Trophoblast cell (in vitro differentiated cells and primary cell): ENCODE data around the gene CIAO2B.
"Not testable (repeated sequence)": the region's sequence is repeated elsewhere in the genome, so short reads cannot be mapped to it uniquely, and the experiment has no call there.

Experiments
- DNase-seq, 2 donors: peaks; one replicate each; pipeline ENCODE4 v3.0.0-alpha.2; 2016
- H2AFZ ChIP-seq: 2 replicates; pipeline ENCODE4 v1.6.1; 2013; ENCODE audit warnings: low read length, moderate library complexity, mild to moderate bottlenecking; ENCODE audit not compliant: insufficient read depth, poor library complexity
- H2AK5ac ChIP-seq: 2 replicates; pipeline ENCODE4 v1.6.1; 2013; ENCODE audit warnings: mild to moderate bottlenecking, low read length
- H2BK120ac ChIP-seq: 2 replicates; pipeline ENCODE4 v1.6.1; 2013; ENCODE audit warnings: low read length, mild to moderate bottlenecking, moderate library complexity; ENCODE audit not compliant: insufficient read depth, poor library complexity
- H2BK12ac ChIP-seq: 2 replicates; pipeline ENCODE4 v1.6.1; 2013; ENCODE audit warnings: mild to moderate bottlenecking, low read length, moderate library complexity
- H2BK5ac ChIP-seq: 2 replicates; pipeline ENCODE4 v1.6.1; 2013; ENCODE audit warnings: low read length, low read depth, moderate library complexity, mild to moderate bottlenecking; ENCODE audit not compliant: poor library complexity
- H3K14ac ChIP-seq: 2 replicates; pipeline ENCODE4 v1.6.1; 2013; ENCODE audit warnings: mild to moderate bottlenecking, low read length
- H3K18ac ChIP-seq: 2 replicates; pipeline ENCODE4 v1.6.1; 2013; ENCODE audit warnings: mild to moderate bottlenecking, low read length
- H3K23ac ChIP-seq: 2 replicates; pipeline ENCODE4 v1.6.1; 2013; ENCODE audit warnings: low read length
- H3K27ac ChIP-seq: 2 replicates; pipeline ENCODE4 v1.5.1; 2013; ENCODE audit warnings: low read depth, mild to moderate bottlenecking, inconsistent platforms, low read length, moderate library complexity
- H3K27me3 ChIP-seq: 2 replicates; pipeline ENCODE4 v1.6.1; 2013; ENCODE audit warnings: inconsistent platforms, mild to moderate bottlenecking, low read length, moderate library complexity; ENCODE audit not compliant: insufficient read depth
- H3K36me3 ChIP-seq, 2 experiments: 1 replicate in 1 of 2; 2 replicates in 1 of 2; pipeline ENCODE4 v1.6.1; 2013; ENCODE audit warnings: low read length in 2 of 2, mild to moderate bottlenecking in 2 of 2, moderate library complexity in 1 of 2; ENCODE audit not compliant: insufficient read depth in 2 of 2, control insufficient read depth in 1 of 2
- H3K4ac ChIP-seq: 2 replicates; pipeline ENCODE4 v1.6.1; 2013; ENCODE audit warnings: low read depth, mild to moderate bottlenecking, low read length, moderate library complexity
- H3K4me1 ChIP-seq, 2 experiments: 1 replicate in 1 of 2; 2 replicates in 1 of 2; pipeline ENCODE4 v1.6.1; 2013; ENCODE audit warnings: low read length in 2 of 2, mild to moderate bottlenecking in 2 of 2, moderate library complexity in 1 of 2; ENCODE audit not compliant: insufficient read depth in 2 of 2, control insufficient read depth in 1 of 2
- H3K4me2 ChIP-seq: 2 replicates; pipeline ENCODE4 v1.6.1; 2013; ENCODE audit warnings: inconsistent platforms, mild to moderate bottlenecking, low read length, moderate library complexity
- H3K4me3 ChIP-seq: 2 replicates; pipeline ENCODE4 v1.5.1; 2013; ENCODE audit warnings: mild to moderate bottlenecking, low read depth, low read length, inconsistent platforms
- H3K79me1 ChIP-seq: one replicate; pipeline ENCODE4 v1.6.1; 2013; ENCODE audit warnings: low read length
- H3K79me2 ChIP-seq: 2 replicates; pipeline ENCODE4 v1.6.1; 2013; ENCODE audit warnings: low read length, mild to moderate bottlenecking; ENCODE audit not compliant: control insufficient read depth, insufficient read depth, poor library complexity
- H3K9ac ChIP-seq: 2 replicates; pipeline ENCODE4 v1.6.1; 2013; ENCODE audit warnings: mild to moderate bottlenecking, low read length
- H3K9me3 ChIP-seq: 2 replicates; pipeline ENCODE4 v1.6.1; 2013; ENCODE audit warnings: low read depth, mild to moderate bottlenecking, control low read depth, inconsistent platforms, low read length; ENCODE audit not compliant: insufficient read depth
- H4K12ac ChIP-seq: 2 replicates; pipeline ENCODE4 v1.6.1; 2013; ENCODE audit warnings: low read depth, mild to moderate bottlenecking, low read length, moderate library complexity
- H4K8ac ChIP-seq: 2 replicates; pipeline ENCODE4 v1.6.1; 2013; ENCODE audit warnings: low read depth, mild to moderate bottlenecking, low read length, moderate library complexity
- H4K91ac ChIP-seq: one replicate; pipeline ENCODE4 v1.6.1; 2013; ENCODE audit warnings: low read depth, mild to moderate bottlenecking, low read length, moderate library complexity
- WGBS: extraction: QIAGEN DNeasy Blood & Tissue Kit; methylation state at CpG from one replicate; pipeline ENCODE4 v1.1.7; 2013; ENCODE audit warnings: missing lambda C conversion rate; ENCODE audit not compliant: insufficient read length, insufficient coverage; ENCODE audit errors: extremely low coverage; 5-methylcytosine and 5-hydroxymethylcytosine counted together

The CIAO2B gene

GRCh38 chr16:66896682-66897081 is 37.5 kb downstream of the CIAO2B start:
- not testable (repeated sequence) for H3K23ac ChIP-seq, H2BK5ac ChIP-seq, H3K4ac ChIP-seq, H4K12ac ChIP-seq, H2AK5ac ChIP-seq, H3K14ac ChIP-seq, H2AFZ ChIP-seq, DNase-seq, H3K4me1 ChIP-seq, H3K4me3 ChIP-seq, H3K4me2 ChIP-seq, H3K18ac ChIP-seq, H3K27ac ChIP-seq, H2BK120ac ChIP-seq, H3K79me2 ChIP-seq, H2BK12ac ChIP-seq, H3K9me3 ChIP-seq, H4K8ac ChIP-seq, H3K36me3 ChIP-seq, H3K79me1 ChIP-seq, H3K27me3 ChIP-seq, H4K91ac ChIP-seq, H3K9ac ChIP-seq
- WGBS: no CpG with 5 or more reads among the region's 5 CpGs

GRCh38 chr16:66895999-66896398 is 38.2 kb downstream of the CIAO2B start:
- no peak overlapping the region for H3K9ac ChIP-seq
- H3K18ac ChIP-seq: no peak overlapping the region
- H2BK5ac ChIP-seq: no peak overlapping the region
- DNase-seq: no peak
- no peak overlapping the region for H2AK5ac ChIP-seq
- no peak overlapping the region for H4K12ac ChIP-seq
- no peak overlapping the region for H2AFZ ChIP-seq
- WGBS: no CpG with 5 or more reads among the region's 3 CpGs
- H3K36me3 ChIP-seq: peaks cover 2 to 5% of the 10 kb centered on the region in 2 experiments
- no peaks in the 10 kb centered on the region for H3K79me1 ChIP-seq
- H3K27me3 ChIP-seq: no peaks in the 10 kb centered on the region
- H3K4me2 ChIP-seq: no peak overlapping the region
- H3K23ac ChIP-seq: no peak overlapping the region
- H3K27ac ChIP-seq: no peak overlapping the region
- H4K91ac ChIP-seq: no peak overlapping the region
- peaks cover 5 to 8% of the 10 kb centered on the region in 2 experiments for H3K4me1 ChIP-seq
- no peak overlapping the region for H2BK12ac ChIP-seq
- H3K14ac ChIP-seq: no peak overlapping the region
- H3K4me3 ChIP-seq: peak overlapping the region; percentile 20
- no peaks in the 10 kb centered on the region for H3K79me2 ChIP-seq
- no peak overlapping the region for H4K8ac ChIP-seq
- H3K9me3 ChIP-seq: peaks cover 2% of the 10 kb centered on the region
- H2BK120ac ChIP-seq: no peak overlapping the region
- no peak overlapping the region for H3K4ac ChIP-seq

- H2AFZ ChIP-seq: no peak overlapping the region
- H3K18ac ChIP-seq: no peak overlapping the region
- no peaks in the 10 kb centered on the region for H3K27me3 ChIP-seq
- no peak overlapping the region for H3K14ac ChIP-seq
- H2AK5ac ChIP-seq: no peak overlapping the region
- no peak overlapping the region for H2BK5ac ChIP-seq
- no peak overlapping the region for H4K91ac ChIP-seq
- H3K9ac ChIP-seq: no peak overlapping the region
- no peaks in the 10 kb centered on the region for H3K79me2 ChIP-seq
- no peak overlapping the region for H2BK12ac ChIP-seq
- H4K12ac ChIP-seq: no peak overlapping the region
- no peaks in the 10 kb centered on the region for H3K79me1 ChIP-seq
- WGBS: no CpG with 5 or more reads among the region's 5 CpGs
- no peak overlapping the region for H3K4ac ChIP-seq
- peaks cover 2 to 5% of the 10 kb centered on the region in 2 experiments for H3K36me3 ChIP-seq
- DNase-seq: no peak
- no peak overlapping the region for H3K4me2 ChIP-seq
- peak overlapping the region; percentile 20 for H3K4me3 ChIP-seq
- no peak overlapping the region for H3K27ac ChIP-seq
- peaks cover 5 to 8% of the 10 kb centered on the region in 2 experiments for H3K4me1 ChIP-seq
- no peak overlapping the region for H3K23ac ChIP-seq
- H2BK120ac ChIP-seq: no peak overlapping the region
- peaks cover 2% of the 10 kb centered on the region for H3K9me3 ChIP-seq
- no peak overlapping the region for H4K8ac ChIP-seq
Observed at GRCh38 chr16:66895689-66895979, 38.6 kb downstream of the CIAO2B start.

- peak; percentile 42 to 77 for DNase-seq
- no peak overlapping the region for H4K8ac ChIP-seq
- no peak overlapping the region for H2BK12ac ChIP-seq
- no peak overlapping the region for H2AFZ ChIP-seq
- no peak overlapping the region for H3K14ac ChIP-seq
- H3K4me2 ChIP-seq: no peak overlapping the region
- H2AK5ac ChIP-seq: no peak overlapping the region
- no peaks in the 10 kb centered on the region for H3K79me1 ChIP-seq
- H3K36me3 ChIP-seq: peaks cover 2 to 5% of the 10 kb centered on the region in 2 experiments
- H3K18ac ChIP-seq: no peak overlapping the region
- H4K91ac ChIP-seq: no peak overlapping the region
- no peak overlapping the region for H3K4me3 ChIP-seq
- peaks cover 3 to 5% of the 10 kb centered on the region in 2 experiments for H3K4me1 ChIP-seq
- H3K23ac ChIP-seq: no peak overlapping the region
- no peak overlapping the region for H2BK5ac ChIP-seq
- WGBS: no CpG with 5 or more reads among the region's 11 CpGs
- H2BK120ac ChIP-seq: no peak overlapping the region
- H3K79me2 ChIP-seq: no peaks in the 10 kb centered on the region
- no peak overlapping the region for H3K9ac ChIP-seq
- H3K27me3 ChIP-seq: no peaks in the 10 kb centered on the region
- H3K27ac ChIP-seq: no peak overlapping the region
- peaks cover 2% of the 10 kb centered on the region for H3K9me3 ChIP-seq
- no peak overlapping the region for H3K4ac ChIP-seq
- H4K12ac ChIP-seq: no peak overlapping the region
Observed at GRCh38 chr16:66894948-66895688, 39.1 kb downstream of the CIAO2B start.
